T-helper 9 cell (primary cell): ENCODE measurements around the gene DAZ4.
"Not testable (repeated sequence)": the region's sequence is repeated elsewhere in the genome, so short reads cannot be mapped to it uniquely, and the experiment has no call there.

Experiments used
- DNase-seq: peaks from one replicate; pipeline ENCODE4 v3.0.0-alpha.2; 2020
- total RNA-seq, 2 donors: gene quantifications; one replicate each; lab custom pipeline; 2026; lab: John Stamatoyannopoulos, UW

DAZ4 gene
- total RNA-seq = 0 reads per million in 2 donors

GRCh38 chrY:24833619-24834018, at the start of gene DAZ4:
Gene DAZ4 (plus strand): TSS chrY:24833919. CDS start chrY:24834127, 208 bp downstream.
- not testable (repeated sequence) for DNase-seq

GRCh38 chrY:24813293-24813692, 20.4 kb upstream of the DAZ4 start, which contains the start of gene DAZ3:
Gene DAZ3 (minus strand): TSS chrY:24813393. CDS start chrY:24813185, 208 bp downstream.
- not testable (repeated sequence) for DNase-seq

GRCh38 chrY:24821836-24822235, 11.9 kb upstream of the DAZ4 start:
- not testable (repeated sequence) for DNase-seq

GRCh38 chrY:24824184-24824879, 9.4 kb upstream of the DAZ4 start:
- DNase-seq = not testable (repeated sequence)

- not testable (repeated sequence) for DNase-seq
These were observed 8.7 kb upstream of the DAZ4 start for GRCh38 chrY:24825069-24825468.
